RPMI8226 (cell line): ENCODE measurements around the gene MSL1.
"Not testable (repeated sequence)": the region's sequence is repeated elsewhere in the genome, so short reads cannot be mapped to it uniquely, and the experiment has no call there.

Source experiments
- DNase-seq: peaks from one replicate; pipeline ENCODE4 v3.0.0-alpha.2; 2015

Gene MSL1

GRCh38 chr17:40139566-40140058, 17.8 kb downstream of the MSL1 start:
- no peak for DNase-seq

DNA sequence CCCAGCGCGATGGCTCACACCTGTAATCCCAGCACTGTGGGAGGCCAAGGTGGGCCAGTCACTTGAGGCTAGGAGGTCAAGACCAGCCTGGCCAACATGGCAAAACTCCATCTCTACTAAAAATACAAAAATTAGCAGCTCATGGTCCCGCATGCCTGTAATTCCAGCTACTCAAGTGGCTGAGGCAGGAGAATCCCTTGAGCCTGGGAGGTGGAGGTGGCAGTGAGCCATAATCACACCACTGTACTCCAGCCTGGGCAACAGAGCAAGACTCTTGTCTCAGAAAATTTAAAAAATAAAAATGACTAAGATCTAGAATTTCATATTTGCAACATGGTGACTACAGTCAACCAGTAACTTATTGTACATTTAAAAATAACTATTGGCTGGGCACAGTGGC, 21.4 kb downstream of the MSL1 start:
- not testable (repeated sequence) for DNase-seq

DNA sequence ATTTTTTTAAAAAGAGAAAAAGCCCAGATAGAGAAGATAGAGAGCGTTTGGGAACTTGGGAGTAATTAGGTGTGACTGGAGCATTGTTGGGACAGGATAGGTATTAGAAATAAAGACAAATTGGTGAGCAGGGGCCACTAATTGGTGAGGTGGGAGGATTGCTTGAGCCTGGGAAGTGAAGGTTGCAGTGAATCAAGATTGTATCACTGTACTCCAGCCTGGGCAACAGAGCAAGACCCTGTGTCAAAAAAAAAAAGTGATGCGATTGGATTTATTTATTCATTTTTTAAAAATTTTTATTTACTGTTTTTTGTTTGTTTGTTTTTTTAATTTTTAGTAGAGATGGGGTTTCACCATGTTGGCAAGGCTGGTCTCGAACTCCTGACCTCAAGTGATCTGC, 23.7 kb downstream of the MSL1 start:
- no peak for DNase-seq

DNA sequence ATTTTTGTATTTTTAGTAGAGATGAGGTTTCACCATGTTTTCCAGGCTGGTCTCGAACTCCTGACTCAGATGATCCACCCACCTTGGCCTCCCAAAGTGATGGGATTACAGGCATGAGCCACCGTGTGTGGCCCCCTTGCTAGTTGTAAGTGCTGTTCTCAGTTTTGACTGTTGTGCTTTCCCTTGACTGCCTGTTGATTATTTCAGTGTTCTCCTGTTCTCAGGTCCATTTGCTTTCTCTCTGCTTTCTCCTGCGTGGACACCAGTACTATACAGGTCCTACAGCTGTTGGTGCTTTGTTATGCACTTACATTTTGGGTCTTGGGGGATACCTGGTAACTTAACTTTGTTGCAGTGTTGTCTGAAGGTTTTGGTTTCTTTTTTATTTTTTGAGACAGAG, 26.8 kb downstream of the MSL1 start:
- no peak for DNase-seq

- no peak for DNase-seq
These were observed 28.5 kb downstream of the MSL1 start for GRCh38 chr17:40150276-40150675.

DNA sequence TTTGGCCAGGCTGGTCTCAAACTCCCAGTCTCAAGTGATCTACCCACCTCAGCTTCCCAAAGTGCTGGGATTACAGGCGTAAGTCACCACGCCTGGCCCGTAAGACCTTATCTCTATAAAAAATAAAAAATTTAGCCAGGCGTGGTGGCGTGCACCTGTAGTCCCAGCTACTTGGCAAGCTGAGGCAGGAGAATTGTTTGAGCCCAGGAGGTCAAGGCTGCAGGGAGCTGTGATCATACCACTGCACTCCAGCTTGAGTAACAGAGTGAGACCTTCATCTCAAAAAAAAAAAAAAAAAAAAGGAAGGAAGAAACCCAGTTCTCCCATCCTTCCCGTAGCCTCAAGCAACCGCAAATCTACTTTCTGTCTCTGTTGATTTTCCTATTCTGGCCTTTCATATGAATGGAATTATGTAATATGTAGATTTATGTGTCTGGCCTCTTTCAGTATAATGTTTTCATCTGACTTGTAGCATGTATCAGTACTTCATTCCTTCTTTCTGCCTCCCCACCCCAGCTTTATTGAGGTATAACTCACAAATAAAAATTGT, 29.7 kb downstream of the MSL1 start:
- no peak for DNase-seq

DNA sequence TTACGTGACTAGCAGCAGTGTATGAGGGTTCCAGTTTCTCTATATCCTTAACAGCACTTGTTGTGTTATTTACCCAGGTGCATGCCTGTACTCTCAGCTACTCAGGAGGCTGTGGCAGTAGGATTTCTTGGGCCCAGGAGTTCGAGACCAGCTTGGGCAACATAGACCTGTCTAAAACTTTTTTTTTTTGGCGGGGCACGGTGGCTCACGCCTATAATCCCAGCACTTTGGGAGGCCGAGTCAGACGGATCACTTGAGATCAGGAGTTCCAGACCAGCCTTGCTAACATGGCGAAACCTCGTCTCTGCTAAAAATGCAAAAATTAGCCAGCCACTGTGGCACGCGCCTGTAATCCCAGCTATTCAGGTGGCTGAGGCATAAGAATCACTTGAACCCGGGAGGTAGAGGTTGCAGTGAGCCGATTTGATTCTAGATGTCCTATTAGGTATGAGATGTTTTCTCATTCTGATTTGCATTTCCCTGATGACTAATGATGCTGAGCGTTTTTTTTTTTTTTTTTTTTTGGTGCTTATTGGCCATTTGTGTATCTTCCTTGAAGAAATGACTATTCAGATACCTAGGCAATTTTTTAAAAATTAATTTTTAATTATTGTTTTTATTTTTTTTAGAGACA, 31.9 kb downstream of the MSL1 start:
- DNase-seq, result no peak

- no peak for DNase-seq
These were observed 36.2 kb downstream of the MSL1 start for GRCh38 chr17:40157973-40158372.

GRCh38 chr17:40158438-40159013, 36.8 kb downstream of the MSL1 start:
- DNase-seq, result no peak

DNA sequence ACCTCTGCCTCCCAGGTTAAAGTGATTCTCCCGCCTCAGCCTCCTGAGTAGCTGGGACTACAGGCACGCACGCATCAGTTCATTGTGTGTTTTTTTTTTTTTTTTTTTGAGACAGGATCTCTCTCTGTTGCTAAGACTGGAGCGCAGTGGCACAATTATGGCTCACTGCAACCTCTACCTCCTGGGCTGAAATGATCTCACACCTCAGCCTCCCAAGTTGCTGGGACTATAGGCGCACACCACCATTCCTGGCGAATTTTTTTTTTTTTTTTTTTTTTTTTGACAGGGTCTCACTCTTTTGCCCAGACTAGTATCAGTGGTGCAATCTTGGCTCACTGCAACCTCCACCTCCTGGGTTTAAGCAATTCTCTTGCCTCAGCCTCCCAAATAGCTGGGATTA, 37.7 kb downstream of the MSL1 start:
- no peak for DNase-seq

- no peak for DNase-seq
These were observed 46.0 kb downstream of the MSL1 start for GRCh38 chr17:40167685-40168261.

GRCh38 chr17:40168262-40168832, 46.6 kb downstream of the MSL1 start:
- peak; percentile 60 for DNase-seq

- no peak for DNase-seq
These were observed 48.6 kb downstream of the MSL1 start for GRCh38 chr17:40170325-40170724.

GRCh38 chr17:40171750-40172149, 50.0 kb downstream of the MSL1 start:
- DNase-seq, result no peak

GRCh38 chr17:40173091-40173777, 51.5 kb downstream of the MSL1 start:
- no peak for DNase-seq

DNA sequence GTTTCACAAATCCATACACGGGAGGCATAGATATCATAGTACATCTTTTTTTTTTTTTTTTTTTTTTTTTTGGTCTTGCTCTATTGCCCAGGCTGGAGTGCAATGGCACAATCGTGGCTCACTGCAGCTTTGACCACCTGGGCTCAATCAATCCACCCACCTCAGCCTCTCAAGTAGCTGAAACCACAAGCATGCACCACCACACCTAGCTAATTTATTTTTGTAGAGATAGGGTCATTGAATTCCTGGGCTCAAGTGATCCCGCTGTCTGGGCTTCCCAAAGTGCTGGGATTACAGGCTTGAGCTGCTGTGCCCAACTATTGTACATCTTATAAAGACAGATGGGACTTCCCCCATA, 52.0 kb downstream of the MSL1 start:
- DNase-seq, result no peak

GRCh38 chr17:40174514-40174913, 52.7 kb downstream of the MSL1 start:
- DNase-seq, result no peak

DNA sequence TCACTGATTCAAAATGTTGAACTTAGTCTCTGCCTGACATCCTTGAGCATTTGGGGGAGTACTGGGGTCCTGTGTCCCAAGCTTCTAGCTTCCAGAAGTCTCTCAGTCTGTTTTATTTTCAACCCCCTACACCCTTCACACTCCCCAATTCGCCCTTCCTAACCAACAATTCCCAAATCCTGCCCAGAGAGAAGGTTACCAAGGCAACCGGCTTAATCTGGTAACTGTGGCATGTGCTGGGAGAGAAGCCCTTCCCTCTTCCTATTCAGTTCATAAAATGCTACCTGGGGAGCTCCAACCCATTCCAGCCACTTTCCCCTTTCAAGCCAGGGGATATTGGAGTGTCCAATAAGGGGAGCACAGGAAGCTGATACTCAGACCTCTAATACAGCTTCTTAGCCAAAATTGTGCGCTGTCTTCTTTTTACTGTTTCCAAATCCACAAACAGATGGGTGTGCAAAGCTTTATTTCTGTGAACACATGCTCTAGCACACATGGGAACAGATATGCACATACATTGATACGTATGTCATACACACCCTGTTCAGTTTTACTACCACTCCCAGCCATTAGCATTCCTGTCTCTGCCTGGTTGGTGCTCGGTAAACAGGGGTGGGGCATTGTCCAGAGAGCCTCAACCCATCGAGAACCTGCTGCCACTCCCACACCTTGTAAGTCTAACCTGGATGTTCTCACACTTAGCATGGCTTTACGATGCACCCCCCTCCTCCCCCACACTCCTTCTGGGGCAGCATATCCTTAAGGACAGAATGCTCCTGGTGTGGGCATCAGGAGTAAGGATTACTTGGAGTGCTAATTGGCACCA, 54.4 kb downstream of the MSL1 start:
- DNase-seq, result no peak

- no peak for DNase-seq
These were observed 55.0 kb downstream of the MSL1 start for GRCh38 chr17:40176754-40177110.

GRCh38 chr17:40177275-40177874, 55.6 kb downstream of the MSL1 start, which contains the start of gene RAPGEFL1:
RAPGEFL1 (plus strand) TSS chr17:40177470; CDS start chr17:40177862, 392 bp downstream.
- DNase-seq, result peak; percentile 69

DNA sequence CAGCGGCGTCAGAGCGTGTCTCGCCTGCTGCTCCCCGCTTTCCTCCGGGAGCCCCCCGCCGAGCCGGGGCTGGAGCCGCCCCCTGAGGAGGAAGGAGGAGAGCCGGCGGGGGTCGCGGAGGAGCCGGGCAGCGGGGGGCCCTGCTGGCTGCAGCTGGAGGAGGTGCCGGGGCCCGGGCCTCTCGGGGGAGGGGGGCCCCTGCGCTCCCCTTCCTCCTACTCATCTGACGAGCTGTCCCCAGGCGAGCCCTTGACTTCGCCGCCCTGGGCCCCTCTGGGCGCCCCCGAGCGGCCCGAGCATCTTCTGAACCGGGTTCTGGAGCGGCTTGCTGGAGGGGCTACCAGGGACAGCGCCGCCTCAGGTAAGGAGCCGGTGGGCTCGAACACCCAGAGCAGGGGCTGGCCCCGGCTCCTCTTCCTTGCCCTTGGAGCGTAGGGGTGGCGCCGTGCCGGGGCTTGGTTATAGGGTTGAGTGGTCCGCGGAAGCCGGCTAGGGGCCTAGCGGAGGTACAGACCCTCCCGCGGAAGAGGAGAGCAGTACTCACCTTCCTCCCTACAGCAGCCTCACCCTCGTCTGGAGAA, 56.3 kb downstream of the MSL1 start:
- DNase-seq, result no peak

DNA sequence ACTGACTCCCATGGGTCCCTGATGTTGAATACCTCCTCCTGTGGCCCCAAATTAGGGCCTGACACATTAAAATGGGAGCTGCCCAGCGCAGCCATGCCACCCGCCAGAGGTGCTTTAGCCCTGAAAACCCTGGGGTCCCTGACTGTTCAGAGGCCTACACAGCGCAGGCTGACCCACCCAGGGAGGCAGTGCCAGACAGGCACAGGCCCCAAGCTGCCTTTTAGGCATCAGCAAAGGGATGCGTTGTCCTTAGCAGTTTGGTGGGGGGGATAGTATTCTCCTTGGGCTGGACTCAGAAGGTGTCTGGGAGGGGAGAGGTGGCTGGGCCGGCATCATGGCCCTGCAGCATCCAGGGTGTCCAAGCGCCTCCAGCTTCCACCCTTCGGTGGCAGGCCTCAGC, 56.9 kb downstream of the MSL1 start:
- DNase-seq, result no peak
